H1 (cell line): Measurements from ENCODE around the gene LOXHD1. TPM values are rescaled to one million over a fixed set of nuclear protein-coding genes. Genes with fewer than 3 reads are reported as not detected.

Experiments
- CTCF ChIA-PET: fragments of 300-600 bp; sonication (Branson Sonifier 250); formaldehyde crosslinking; loops from one replicate; lab custom pipeline; 2021; ENCODE audit not compliant: partially characterized antibody; lab: Charles Lee
- POLR2A ChIA-PET: fragments of 300-600 bp; sonication (Branson Sonifier 250); formaldehyde crosslinking; loops from one replicate; lab custom pipeline; 2021; ENCODE audit warnings: inconsistent platforms; ENCODE audit not compliant: partially characterized antibody; lab: Charles Lee
- DNase-seq, 2 experiments: peaks; one replicate each; pipeline versions ENCODE4 v3.0.0 to v3.0.0-alpha.2; 2010 to 2022; ENCODE audit warnings: low spot score in 2 of 2, low read depth in 1 of 2, mixed read lengths in 1 of 2
- FAIRE-seq: peaks from 2 replicates; lab custom pipeline; 2011; peaks lifted over from hg19 to GRCh38; lab: Jason Lieb, UNC
- H2AFZ ChIP-seq: 2 replicates; pipeline ENCODE4 v1.8.1; 2012; ENCODE audit warnings: low read length, inconsistent platforms
- H2AK5ac ChIP-seq: 2 replicates; pipeline ENCODE4 v1.6.1; 2013; ENCODE audit warnings: low read depth, low read length
- H2BK120ac ChIP-seq: replicated peaks from 2 replicates; pipeline ENCODE3; 2013; ENCODE audit warnings: low read depth, low read length, inconsistent platforms
- H2BK12ac ChIP-seq: 2 replicates; pipeline ENCODE4 v1.6.1; 2013; ENCODE audit warnings: low read depth, low read length
- H2BK15ac ChIP-seq: 2 replicates; pipeline ENCODE4 v1.6.1; 2013; ENCODE audit warnings: low read length
- H2BK20ac ChIP-seq: 2 replicates; pipeline ENCODE4 v1.6.1; 2013; ENCODE audit warnings: low read length
- H2BK5ac ChIP-seq: 2 replicates; pipeline ENCODE4 v1.6.1; 2013; ENCODE audit warnings: low read depth, low read length
- H3K14ac ChIP-seq: 2 replicates; pipeline ENCODE4 v1.6.1; 2013; ENCODE audit warnings: inconsistent platforms; ENCODE audit not compliant: insufficient read length
- H3K18ac ChIP-seq: 2 replicates; pipeline ENCODE4 v1.6.1; 2013; ENCODE audit warnings: low read length; ENCODE audit errors: extremely low read depth
- H3K23ac ChIP-seq: 2 replicates; pipeline ENCODE4 v1.6.1; 2013; ENCODE audit warnings: inconsistent platforms; ENCODE audit not compliant: insufficient read length
- H3K23me2 ChIP-seq: 2 replicates; pipeline ENCODE4 v1.6.1; 2013; ENCODE audit warnings: low read depth, low read length
- H3K27ac ChIP-seq: 2 replicates; pipeline ENCODE4 v1.6.1; 2011; ENCODE audit warnings: low read depth, low read length, inconsistent platforms
- H3K27me3 ChIP-seq, 4 experiments: replicated peaks in 1 of 4; 1 replicate in 1 of 4; 2 replicates in 3 of 4; pipeline versions ENCODE4 v1.6.1 to v1.8.1; 2011 to 2013; ENCODE audit warnings: low read length in 3 of 4, mild to moderate bottlenecking in 3 of 4, inconsistent platforms in 2 of 4, mixed read lengths in 2 of 4, moderate library complexity in 1 of 4; ENCODE audit not compliant: control insufficient read depth in 3 of 4, insufficient read depth in 3 of 4; ENCODE audit errors: extremely low read depth in 1 of 4
- H3K36me3 ChIP-seq, 4 experiments: 2 replicates each; pipeline versions ENCODE4 v1.6.1 to v1.8.1; 2011 to 2013; ENCODE audit warnings: mild to moderate bottlenecking in 4 of 4, low read length in 3 of 4, moderate library complexity in 2 of 4, control low read depth in 1 of 4, inconsistent platforms in 1 of 4; ENCODE audit not compliant: insufficient read depth in 4 of 4, control insufficient read depth in 2 of 4
- H3K4ac ChIP-seq: replicated peaks from 2 replicates; pipeline ENCODE3; 2013; ENCODE audit warnings: low read length, low read depth, mixed read lengths, inconsistent platforms; ENCODE audit not compliant: insufficient read length
- H3K4me1 ChIP-seq, 4 experiments: replicated peaks in 1 of 4; 1 replicate in 1 of 4; 2 replicates in 3 of 4; pipeline versions ENCODE4 v1.6.1 to v1.8.1; 2011 to 2013; ENCODE audit warnings: low read length in 3 of 4, inconsistent platforms in 2 of 4, mixed read lengths in 1 of 4; ENCODE audit not compliant: insufficient read depth in 4 of 4, control insufficient read depth in 3 of 4
- H3K4me2 ChIP-seq, 2 experiments: 2 replicates each; pipeline versions ENCODE4 v1.6.1 to v1.8.1; 2011 to 2013; ENCODE audit warnings: low read depth in 2 of 2, low read length in 2 of 2, control low read depth in 1 of 2, inconsistent platforms in 1 of 2, mild to moderate bottlenecking in 1 of 2; ENCODE audit not compliant: insufficient read depth in 1 of 2
- H3K4me3 ChIP-seq, 4 experiments: fragments of 200-600, 300-600 bp in 1 of 4; sonication (generic), shearing (Covaris generic), sonication (Bioruptor Twin) in 1 of 4; 2 replicates each; pipeline versions ENCODE4 v1.5.1 to v1.8.1; 2011 to 2016; ENCODE audit warnings: low read length in 4 of 4, low read depth in 3 of 4, control low read depth in 2 of 4, inconsistent platforms in 2 of 4, mild to moderate bottlenecking in 2 of 4, mixed read lengths in 1 of 4, moderate library complexity in 1 of 4; ENCODE audit not compliant: insufficient read depth in 2 of 4; ENCODE audit errors: extremely low read depth in 1 of 4
- H3K56ac ChIP-seq: replicated peaks from 2 replicates; pipeline ENCODE3; 2013; ENCODE audit warnings: low read depth, mild to moderate bottlenecking, mixed read lengths, low read length, inconsistent platforms; ENCODE audit not compliant: insufficient read length
- H3K79me1 ChIP-seq: 2 replicates; pipeline ENCODE4 v1.6.1; 2013; ENCODE audit warnings: low read depth, low read length, control low read depth
- H3K79me2 ChIP-seq, 2 experiments: 2 replicates each; pipeline versions ENCODE4 v1.6.1 to v1.8.1; 2012 to 2013; ENCODE audit warnings: low read length in 2 of 2, mild to moderate bottlenecking in 2 of 2, inconsistent platforms in 1 of 2; ENCODE audit not compliant: insufficient read depth in 2 of 2, control insufficient read depth in 1 of 2
- H3K9ac ChIP-seq, 4 experiments: replicated peaks in 1 of 4; 1 replicate in 1 of 4; 2 replicates in 3 of 4; pipeline versions ENCODE4 v1.6.1 to v1.8.1; 2011 to 2013; ENCODE audit warnings: low read depth in 3 of 4, low read length in 3 of 4, control low read depth in 2 of 4, mild to moderate bottlenecking in 2 of 4, moderate library complexity in 2 of 4, inconsistent platforms in 1 of 4; ENCODE audit errors: extremely low read depth in 1 of 4
- H3K9me3 ChIP-seq, 2 experiments: 2 replicates each; pipeline versions ENCODE4 v1.6.1 to v1.8.1; 2012 to 2013; ENCODE audit warnings: mild to moderate bottlenecking in 2 of 2, moderate library complexity in 2 of 2, control low read depth in 1 of 2, inconsistent platforms in 1 of 2, low read depth in 1 of 2, low read length in 1 of 2, mixed read lengths in 1 of 2; ENCODE audit not compliant: insufficient read depth in 2 of 2
- H4K20me1 ChIP-seq, 2 experiments: replicated peaks in 1 of 2; 2 replicates each; pipeline versions ENCODE3 to v1.8.1; 2011 to 2013; ENCODE audit warnings: inconsistent platforms in 2 of 2, low read length in 2 of 2, mild to moderate bottlenecking in 1 of 2; ENCODE audit not compliant: insufficient read depth in 2 of 2, control insufficient read depth in 1 of 2
- H4K5ac ChIP-seq: 2 replicates; pipeline ENCODE4 v1.6.1; 2013; ENCODE audit warnings: low read length, low read depth, mixed read lengths, inconsistent platforms; ENCODE audit not compliant: insufficient read length
- H4K8ac ChIP-seq: 2 replicates; pipeline ENCODE4 v1.8.0; 2013; ENCODE audit warnings: mild to moderate bottlenecking, moderate library complexity, low read length, inconsistent platforms; ENCODE audit not compliant: insufficient read depth; ENCODE audit errors: extremely low read depth
- H4K91ac ChIP-seq: replicated peaks from 2 replicates; pipeline ENCODE3; 2013; ENCODE audit warnings: low read length, mixed read lengths, inconsistent platforms; ENCODE audit not compliant: insufficient read length
- RNF2 ChIP-seq: fragments of 200-900, 300-1000 bp; sonication (generic); IDR thresholded peaks from 2 replicates; pipeline ENCODE4 v1.7.1; 2016; ENCODE audit warnings: borderline replicate concordance, low read depth, mild to moderate bottlenecking, antibody characterized with exemption, low read length; ENCODE audit not compliant: poor library complexity, severe bottlenecking; ENCODE audit errors: missing control alignments
- SP2 ChIP-seq: IDR thresholded peaks from 2 replicates; pipeline ENCODE4 v1.6.1; 2012; ENCODE audit warnings: mild to moderate bottlenecking, low read length, inconsistent platforms
- WGBS, 2 experiments: shearing (Covaris generic) in 1 of 2; methylation state at CpG; one replicate each; pipeline versions ENCODE4 v1.1.6 to v1.1.7; 2013 to 2015; ENCODE audit warnings: low lambda C conversion rate in 2 of 2, mixed read lengths in 2 of 2, inconsistent platforms in 1 of 2, low coverage in 1 of 2, missing lambda C conversion rate in 1 of 2; ENCODE audit not compliant: insufficient replicate concordance in 2 of 2, insufficient coverage in 1 of 2, insufficient read length in 1 of 2; ENCODE audit errors: extremely low coverage in 1 of 2, missing lambda C conversion rate in 1 of 2; 5-methylcytosine and 5-hydroxymethylcytosine counted together
- polyA plus RNA-seq, 7 experiments: library from polyadenylated mRNA; depleted of rRNA in 3 of 7; stranded (reverse) in 5 of 7; unstranded in 2 of 7; fragments of >200 nt in 5 of 7; fragments of 200-250 nt in 2 of 7; gene quantifications; 1 replicate in 5 of 7; 2 replicates in 1 of 7; 4 replicates in 1 of 7; pipeline versions ENCODE4 v1.2.1 to v1.2.3, GENCODE V29; 2011 to 2013; ENCODE audit warnings: missing spikeins in 2 of 7, mixed read lengths in 2 of 7
- total RNA-seq: library from RNA; stranded (reverse); fragmentation: NEBNext Ultra II Directional; extraction: Animal tissue kit (Norgen Biotek cat#: 25700); gene quantifications from 2 replicates; pipeline ENCODE4 v1.2.1, GENCODE V29; 2021

Gene LOXHD1
- total and polyA plus RNA-seq, 2 of the 8 experiments (the other 6 are each of a cell fraction or from before 2014, with no cell fraction given), result 0.02 TPM; not detected in 1

DNA sequence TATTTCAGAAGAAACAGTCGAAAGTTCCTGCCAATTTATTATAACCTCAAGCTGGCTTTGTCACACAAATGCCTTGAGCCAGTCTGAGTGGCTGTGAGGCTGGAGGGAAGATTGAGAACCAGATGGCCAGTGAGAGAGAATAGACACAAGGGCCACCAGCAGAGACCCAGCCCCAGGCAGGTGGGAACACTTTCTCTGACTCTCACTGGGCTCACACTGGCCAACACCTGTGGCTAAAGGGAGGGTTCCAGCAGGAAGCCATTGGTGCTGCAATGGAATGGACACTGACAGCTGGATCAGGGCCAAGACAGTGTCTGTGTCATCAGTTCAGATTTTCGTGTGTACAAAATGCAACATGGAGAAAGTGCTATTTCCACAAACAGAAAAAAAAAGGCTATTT lies 29.9 kb downstream of the LOXHD1 start:
- Histone ChIP-seq H3K14ac (no peak overlapping the region), H3K79me1 (no peaks in the 10 kb centered on the region), H3K4ac (no peak overlapping the region), H3K79me2 (no peaks in the 10 kb centered on the region), H2BK20ac (no peak overlapping the region), H4K20me1 (no peaks in the 10 kb centered on the region), H2AFZ (no peak overlapping the region), H3K27me3 (no peaks in the 10 kb centered on the region), H2BK15ac (no peak overlapping the region), H3K4me2 (no peak overlapping the region), H3K27ac (no peak overlapping the region), H3K9ac (no peak overlapping the region), H4K5ac (no peak overlapping the region), H4K8ac (no peak overlapping the region), H2BK5ac (no peak overlapping the region), H3K4me1 (peaks cover 0 to 3% (median 0%) of the 10 kb centered on the region in 4 experiments; a peak in 1 of 7 replicates), H3K36me3 (no peaks in the 10 kb centered on the region), H3K4me3 (no peak overlapping the region), H2AK5ac (no peak overlapping the region), H3K23me2 (no peaks in the 10 kb centered on the region), H2BK120ac (no peak overlapping the region), H3K9me3 (no peaks in the 10 kb centered on the region), H4K91ac (no peak overlapping the region), H2BK12ac (0 out of 2 replicates have a peak overlapping the region, but pooled peaks have one; percentile 42), H3K18ac (no peak overlapping the region), H3K23ac (no peak overlapping the region), H3K56ac (no peak overlapping the region)
- ChIA-PET POLR2A (no interaction called here), CTCF (interaction anchor here (1.0 to 2.5 kb wide), 4 partner anchors 12 to 71 kb away, joined by 3 to 10 read pairs (median 6); no protein-coding TSS in a partner anchor)
- DNase-seq (peak in 1 of 2 experiments; percentile 26), FAIRE-seq (no peak)
- TF ChIP-seq SP2, result no peak
- no peak for TF ChIP-seq RNF2
- WGBS, 2 experiments, result 86% methylated on average over 2 of the region's 2 CpGs; no CpG with 5 or more reads in 1 of the 2 experiments
